Keratinocyte (primary cell): ENCODE measurements around the gene CHCHD10. TPM values are rescaled to one million over a fixed set of nuclear protein-coding genes. Genes with fewer than 3 reads are reported as not detected.

Experiments used
- DNase-seq: peaks from one replicate; pipeline ENCODE4 v3.0.0-alpha.2; 2011; ENCODE audit warnings: low read depth, missing footprints, low spot score
- FAIRE-seq: peaks from 2 replicates; lab custom pipeline; 2011; peaks lifted over from hg19 to GRCh38; lab: Jason Lieb, UNC
- H2AFZ ChIP-seq: 2 replicates; pipeline ENCODE4 v1.6.0; 2012; ENCODE audit warnings: low read length, control low read depth, inconsistent platforms; ENCODE audit not compliant: control insufficient read depth
- H3K27ac ChIP-seq: 2 replicates; pipeline ENCODE4 v1.5.1; 2011; ENCODE audit warnings: low read length; ENCODE audit not compliant: control insufficient read depth, insufficient read depth
- H3K27me3 ChIP-seq: 3 replicates; pipeline ENCODE4 v1.6.0; 2011; ENCODE audit warnings: low read length; ENCODE audit not compliant: control insufficient read depth, insufficient read depth; ENCODE audit errors: extremely low read depth
- H3K36me3 ChIP-seq, 2 experiments: 2 replicates in 1 of 2; 3 replicates in 1 of 2; pipeline ENCODE4 v1.5.1; 2011; ENCODE audit warnings: low read length in 2 of 2, mild to moderate bottlenecking in 1 of 2; ENCODE audit not compliant: control insufficient read depth in 2 of 2, insufficient read depth in 2 of 2; ENCODE audit errors: extremely low read depth in 1 of 2
- H3K4me1 ChIP-seq: 3 replicates; pipeline ENCODE4 v1.5.1; 2011; ENCODE audit warnings: low read length; ENCODE audit not compliant: control insufficient read depth, insufficient read depth; ENCODE audit errors: extremely low read depth
- H3K4me2 ChIP-seq: 3 replicates; pipeline ENCODE4 v1.6.0; 2011; ENCODE audit warnings: low read depth, low read length; ENCODE audit not compliant: control insufficient read depth, insufficient read depth; ENCODE audit errors: extremely low read depth
- H3K4me3 ChIP-seq, 3 experiments: fragments of 200-600 bp in 1 of 3; sonication (generic) in 1 of 3; 2 replicates in 2 of 3; 3 replicates in 1 of 3; pipeline ENCODE4 v1.5.1; 2011 to 2016; ENCODE audit warnings: low read length in 3 of 3, mild to moderate bottlenecking in 3 of 3, control low read depth in 2 of 3, inconsistent platforms in 1 of 3, low read depth in 1 of 3, mixed read lengths in 1 of 3, mixed run types in 1 of 3, moderate library complexity in 1 of 3; ENCODE audit not compliant: control insufficient read depth in 2 of 3, insufficient read depth in 2 of 3; ENCODE audit errors: extremely low read depth in 1 of 3
- H3K79me2 ChIP-seq: 2 replicates; pipeline ENCODE4 v1.6.0; 2012; ENCODE audit warnings: low read length; ENCODE audit not compliant: control insufficient read depth, insufficient read depth
- H3K9ac ChIP-seq: 3 replicates; pipeline ENCODE4 v1.6.0; 2011; ENCODE audit warnings: low read length; ENCODE audit not compliant: control insufficient read depth, insufficient read depth; ENCODE audit errors: extremely low read depth
- H3K9me1 ChIP-seq: 3 replicates; pipeline ENCODE4 v1.6.0; 2011; ENCODE audit warnings: low read length; ENCODE audit not compliant: control insufficient read depth, insufficient read depth; ENCODE audit errors: extremely low read depth
- H3K9me3 ChIP-seq: 2 replicates; pipeline ENCODE4 v1.5.1; 2012; ENCODE audit warnings: low read depth, low read length; ENCODE audit not compliant: control insufficient read depth
- H4K20me1 ChIP-seq: 3 replicates; pipeline ENCODE4 v1.6.0; 2011; ENCODE audit warnings: low read length; ENCODE audit not compliant: control insufficient read depth, insufficient read depth; ENCODE audit errors: extremely low read depth
- EZH2 ChIP-seq: IDR thresholded peaks from one replicate; pipeline ENCODE4 v1.6.1; 2012; ENCODE audit warnings: inconsistent platforms, mild to moderate bottlenecking, low read length, moderate library complexity
- dilution Hi-C: fragments of 300-500 bp; cut with MboI; formaldehyde crosslinking; loops from one replicate; pipeline ENCODE4 v1.7.0; 2020; ENCODE audit warnings: low sequenced_read_pairs; ENCODE audit not compliant: extremely low pct_ligation_motif_present
- polyA plus RNA-seq, 5 experiments: library from polyadenylated mRNA; depleted of rRNA in 3 of 5; stranded (reverse) in 3 of 5; stranded (forward) in 1 of 5; unstranded in 1 of 5; fragments of >200 nt; gene quantifications; 1 replicate in 1 of 5; 2 replicates in 3 of 5; 3 replicates in 1 of 5; pipeline versions ENCODE4 v1.2.1 to v1.2.3, GENCODE V29; 2011 to 2012; ENCODE audit warnings: missing spikeins in 2 of 5, low read depth in 1 of 5, low replicate concordance in 1 of 5
- TF ChIP-seq, protein P1 (sequence below), 3 experiments: IDR thresholded peaks in 1 of 3; conservative IDR thresholded peaks in 1 of 3; optimal IDR thresholded peaks in 1 of 3; 2 replicates in 2 of 3; 3 replicates in 1 of 3; pipeline versions ENCODE3 to v1.5.1; 2011; ENCODE audit warnings: low read length in 3 of 3, mild to moderate bottlenecking in 3 of 3, moderate library complexity in 2 of 3, control low read depth in 1 of 3, inconsistent platforms in 1 of 3; ENCODE audit not compliant: insufficient read depth in 2 of 3; ENCODE audit errors: extremely low read depth in 1 of 3

CHCHD10 gene
- polyA plus RNA-seq, 1 donor (not counting 4 experiments of a cell fraction or from before 2014, with no cell fraction given): 10.4 TPM

GRCh38 chr22:23756891-23757290, 10.9 kb downstream of the CHCHD10 start:
- Histone ChIP-seq H3K79me2 (no peaks in the 10 kb centered on the region), H3K4me1 (no peaks in the 10 kb centered on the region), H2AFZ (no peak overlapping the region), H3K4me2 (no peak overlapping the region), H4K20me1 (no peaks in the 10 kb centered on the region), H3K27me3 (no peaks in the 10 kb centered on the region), H3K36me3 (no peaks in the 10 kb centered on the region), H3K27ac (no peak overlapping the region), H3K4me3 (no peak overlapping the region), H3K9me3 (no peaks in the 10 kb centered on the region), H3K9me1 (no peaks in the 10 kb centered on the region), H3K9ac (no peak overlapping the region)
- no peak for FAIRE-seq
- dilution Hi-C loops: no loop called here
- TF ChIP-seq, protein P1, sequence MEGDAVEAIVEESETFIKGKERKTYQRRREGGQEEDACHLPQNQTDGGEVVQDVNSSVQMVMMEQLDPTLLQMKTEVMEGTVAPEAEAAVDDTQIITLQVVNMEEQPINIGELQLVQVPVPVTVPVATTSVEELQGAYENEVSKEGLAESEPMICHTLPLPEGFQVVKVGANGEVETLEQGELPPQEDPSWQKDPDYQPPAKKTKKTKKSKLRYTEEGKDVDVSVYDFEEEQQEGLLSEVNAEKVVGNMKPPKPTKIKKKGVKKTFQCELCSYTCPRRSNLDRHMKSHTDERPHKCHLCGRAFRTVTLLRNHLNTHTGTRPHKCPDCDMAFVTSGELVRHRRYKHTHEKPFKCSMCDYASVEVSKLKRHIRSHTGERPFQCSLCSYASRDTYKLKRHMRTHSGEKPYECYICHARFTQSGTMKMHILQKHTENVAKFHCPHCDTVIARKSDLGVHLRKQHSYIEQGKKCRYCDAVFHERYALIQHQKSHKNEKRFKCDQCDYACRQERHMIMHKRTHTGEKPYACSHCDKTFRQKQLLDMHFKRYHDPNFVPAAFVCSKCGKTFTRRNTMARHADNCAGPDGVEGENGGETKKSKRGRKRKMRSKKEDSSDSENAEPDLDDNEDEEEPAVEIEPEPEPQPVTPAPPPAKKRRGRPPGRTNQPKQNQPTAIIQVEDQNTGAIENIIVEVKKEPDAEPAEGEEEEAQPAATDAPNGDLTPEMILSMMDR (optimal IDR thresholded peaks at IDR 0.05 in 1 of 3, IDR thresholded peaks at IDR 0.05 in 1 of 3, conservative IDR thresholded peaks at IDR 0.05 in 1 of 3; ENCODE audit: extremely low read depth in 1 of 3, insufficient read depth in 2 of 3, low read length in 3 of 3): no peak
- no peak for TF ChIP-seq EZH2
- DNase-seq: no peak

DNA sequence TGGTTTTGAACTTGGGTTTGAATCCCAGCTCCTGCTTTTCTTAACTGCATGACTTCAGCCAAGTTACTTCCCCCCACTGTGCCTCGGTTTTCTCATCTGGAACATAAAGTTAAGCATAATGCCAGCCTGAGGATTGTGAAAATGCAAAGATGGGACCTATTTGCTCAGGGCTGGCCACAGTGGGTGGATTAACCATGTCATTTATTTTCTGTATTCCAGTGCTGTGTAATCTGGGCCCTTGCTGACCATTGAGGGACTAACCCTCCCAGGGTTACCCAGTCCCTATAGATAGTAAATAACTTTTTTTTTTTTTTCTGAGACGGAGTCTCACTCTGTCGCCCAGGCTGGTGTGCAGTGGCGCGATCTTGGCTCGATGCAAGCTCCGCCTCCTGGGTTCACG, 12.1 kb downstream of the CHCHD10 start:
- dilution Hi-C loops: no loop called here
- TF ChIP-seq, protein P1 (optimal IDR thresholded peaks at IDR 0.05 in 1 of 3, IDR thresholded peaks at IDR 0.05 in 1 of 3, conservative IDR thresholded peaks at IDR 0.05 in 1 of 3; ENCODE audit: extremely low read depth in 1 of 3, insufficient read depth in 2 of 3, low read length in 3 of 3): no peak
- no peak for TF ChIP-seq EZH2
- Histone ChIP-seq H3K79me2 (no peaks in the 10 kb centered on the region), H3K36me3 (no peaks in the 10 kb centered on the region), H3K9me1 (no peaks in the 10 kb centered on the region), H3K27ac (no peak overlapping the region), H3K27me3 (no peaks in the 10 kb centered on the region), H3K4me1 (peaks cover 3% of the 10 kb centered on the region), H3K4me3 (no peak overlapping the region), H3K9me3 (no peaks in the 10 kb centered on the region), H3K9ac (no peak overlapping the region), H4K20me1 (no peaks in the 10 kb centered on the region), H3K4me2 (no peak overlapping the region), H2AFZ (no peak overlapping the region)
- DNase-seq (no peak), FAIRE-seq (no peak)
